GM18861 (cell line): ENCODE data around the gene NLRC3.
"Not testable (repeated sequence)": the region's sequence is repeated elsewhere in the genome, so short reads cannot be mapped to it uniquely, and the experiment has no call there.

Source experiments
- ATAC-seq: cut with Tn5 transposase; IDR thresholded peaks from one replicate; pipeline ENCODE4 v1.9.1; 2021; ENCODE audit not compliant: unreplicated experiment

The NLRC3 gene

GRCh38 chr16:3548859-3549258 lies 28.3 kb downstream of the NLRC3 start:
- ATAC-seq = no peak

GRCh38 chr16:3548445-3548844 lies 28.8 kb downstream of the NLRC3 start:
- no peak for ATAC-seq

GRCh38 chr16:3546986-3547682 lies 30.1 kb downstream of the NLRC3 start:
- no peak for ATAC-seq

- ATAC-seq = no peak
Observed at GRCh38 chr16:3542601-3543373, 34.4 kb downstream of the NLRC3 start.

GRCh38 chr16:3541527-3542155 lies 35.6 kb downstream of the NLRC3 start:
- ATAC-seq = no peak

GRCh38 chr16:3538222-3538621 lies 39.0 kb downstream of the NLRC3 start:
- no peak for ATAC-seq

- ATAC-seq = no peak
Observed at GRCh38 chr16:3536851-3537250, 40.4 kb downstream of the NLRC3 start.

GRCh38 chr16:3536271-3536731 lies 40.9 kb downstream of the NLRC3 start:
- ATAC-seq = no peak

GRCh38 chr16:3534126-3534525 lies 43.1 kb downstream of the NLRC3 start:
- no peak for ATAC-seq

- no peak for ATAC-seq
Observed at GRCh38 chr16:3532741-3533140, 44.5 kb downstream of the NLRC3 start.

GRCh38 chr16:3530371-3530914 lies 46.8 kb downstream of the NLRC3 start:
- no peak for ATAC-seq

GRCh38 chr16:3529175-3529574 lies 48.0 kb downstream of the NLRC3 start:
- no peak for ATAC-seq

GRCh38 chr16:3528406-3528805 lies 48.8 kb downstream of the NLRC3 start:
- no peak for ATAC-seq

- ATAC-seq = not testable (repeated sequence)
Observed at GRCh38 chr16:3527216-3527829, 49.9 kb downstream of the NLRC3 start.

GRCh38 chr16:3525951-3526350 lies 51.3 kb downstream of the NLRC3 start:
- no peak for ATAC-seq

GRCh38 chr16:3523281-3523680 lies 53.9 kb downstream of the NLRC3 start:
- ATAC-seq = no peak

- no peak for ATAC-seq
Observed at GRCh38 chr16:3520841-3521240, 56.4 kb downstream of the NLRC3 start.

GRCh38 chr16:3520413-3520812 lies 56.8 kb downstream of the NLRC3 start:
- no peak for ATAC-seq

- ATAC-seq = no peak
Observed at GRCh38 chr16:3519581-3519980, 57.6 kb downstream of the NLRC3 start.

- no peak for ATAC-seq
Observed at GRCh38 chr16:3518986-3519348, 58.2 kb downstream of the NLRC3 start.

- no peak for ATAC-seq
Observed at GRCh38 chr16:3518292-3518985, 58.8 kb downstream of the NLRC3 start.
